Amniotic epithelial cell (primary cell): ENCODE results near the gene PTPDC1.
"Not testable (repeated sequence)": the region's sequence is repeated elsewhere in the genome, so short reads cannot be mapped to it uniquely, and the experiment has no call there.

Experiments
- DNase-seq: peaks from one replicate; pipeline ENCODE4 v3.0.0-alpha.2; 2010; ENCODE audit warnings: low read depth

PTPDC1 gene

GRCh38 chr9:94086486-94087345 lies 2.5 kb downstream of the PTPDC1 start:
- peak; percentile 80 for DNase-seq

GRCh38 chr9:94094219-94095145 lies 10.2 kb downstream of the PTPDC1 start:
- DNase-seq = not testable (repeated sequence)

- no peak for DNase-seq
These were observed 12.7 kb downstream of the PTPDC1 start for GRCh38 chr9:94096819-94097577.

- peak; percentile 97 for DNase-seq
These were observed 13.6 kb downstream of the PTPDC1 start for GRCh38 chr9:94097788-94098414.

- no peak for DNase-seq
These were observed 16.1 kb downstream of the PTPDC1 start for GRCh38 chr9:94100152-94100879.

GRCh38 chr9:94101162-94101853 lies 17.0 kb downstream of the PTPDC1 start:
- DNase-seq = no peak

- no peak for DNase-seq
These were observed 24.3 kb downstream of the PTPDC1 start for GRCh38 chr9:94108584-94108983.

GRCh38 chr9:94110821-94111252 lies 26.6 kb downstream of the PTPDC1 start:
- peak; percentile 98 for DNase-seq

GRCh38 chr9:94111446-94111845 lies 27.2 kb downstream of the PTPDC1 start:
- no peak for DNase-seq

- peak; percentile 92 for DNase-seq
These were observed 28.6 kb downstream of the PTPDC1 start for GRCh38 chr9:94112716-94113465.

GRCh38 chr9:94120088-94120487 lies 35.8 kb downstream of the PTPDC1 start:
- DNase-seq = not testable (repeated sequence)

GRCh38 chr9:94120854-94121376 lies 36.7 kb downstream of the PTPDC1 start:
- DNase-seq = no peak

- no peak for DNase-seq
These were observed 42.6 kb downstream of the PTPDC1 start for GRCh38 chr9:94126844-94127243.

GRCh38 chr9:94127806-94128205 lies 43.5 kb downstream of the PTPDC1 start:
- DNase-seq = peak; percentile 84

- no peak for DNase-seq
These were observed 44.3 kb downstream of the PTPDC1 start for GRCh38 chr9:94128580-94128979.

GRCh38 chr9:94134629-94135028 lies 50.4 kb downstream of the PTPDC1 start:
- DNase-seq = peak; percentile 29

GRCh38 chr9:94135222-94135621 lies 51.0 kb downstream of the PTPDC1 start:
- DNase-seq = peak; percentile 99

- peak; percentile 97 for DNase-seq
These were observed 55.6 kb downstream of the PTPDC1 start for GRCh38 chr9:94139672-94140417.

- DNase-seq = no peak
These were observed 56.1 kb downstream of the PTPDC1 start for GRCh38 chr9:94140418-94140780.
